Esophagus muscularis mucosa (tissue), 4 donors: Measurements from ENCODE around the gene IGFBP5. TPM values are rescaled to one million over a fixed set of nuclear protein-coding genes. Genes with fewer than 3 reads are reported as not detected.

Source experiments
- DNase-seq: peaks from one replicate; pipeline ENCODE4 v3.0.0-alpha.2; 2017; ENCODE audit errors: extremely low spot score
- H3K27ac ChIP-seq, 4 donors: fragments of 200-600 bp; sonication (generic); replicated peaks in 1 of 4; 1 replicate in 3 of 4; 2 replicates in 1 of 4; pipeline ENCODE4 v1.5.1; 2016 to 2019; ENCODE audit warnings: mild to moderate bottlenecking in 1 of 4
- H3K27me3 ChIP-seq, 4 donors: fragments of 200-600 bp; sonication (generic); one replicate each; pipeline versions ENCODE4 v1.5.1 to v1.6.0; 2016 to 2019
- H3K36me3 ChIP-seq, 4 donors: fragments of 200-600 bp; sonication (generic); one replicate each; pipeline ENCODE4 v1.5.1; 2016 to 2019
- H3K4me1 ChIP-seq, 4 donors: fragments of 200-600 bp; sonication (generic); one replicate each; pipeline ENCODE4 v1.5.1; 2016 to 2019
- H3K4me3 ChIP-seq, 4 donors: fragments of 200-600 bp; sonication (generic); 1 replicate in 2 of 4; 2 replicates in 2 of 4; pipeline ENCODE4 v1.5.1; 2016 to 2019; ENCODE audit warnings: mild to moderate bottlenecking in 4 of 4, moderate library complexity in 1 of 4
- H3K9me3 ChIP-seq, 4 donors: fragments of 200-600 bp; sonication (generic); 1 replicate in 3 of 4; 2 replicates in 1 of 4; pipeline ENCODE4 v1.5.1; 2016 to 2019
- CTCF ChIP-seq, 3 experiments: fragments of 200-600 bp in 2 of 3; fragments of 450-650 bp in 1 of 3; sonication (generic) in 2 of 3; IDR thresholded peaks; one replicate each; pipeline ENCODE4 v1.5.1; 2017 to 2019; ENCODE audit warnings: antibody characterized with exemption in 3 of 3, mild to moderate bottlenecking in 2 of 3, moderate library complexity in 1 of 3
- EP300 ChIP-seq: sonication (generic); formaldehyde crosslinking; IDR thresholded peaks from one replicate; pipeline ENCODE4 v1.6.1; 2017; ENCODE audit warnings: antibody characterized with exemption
- POLR2A ChIP-seq: fragments of 450-650 bp; IDR thresholded peaks from one replicate; pipeline ENCODE4 v1.6.1; 2017; ENCODE audit warnings: antibody characterized with exemption, moderate library complexity, mild to moderate bottlenecking, low read depth
- POLR2AphosphoS5 ChIP-seq, 2 donors: sonication (generic); formaldehyde crosslinking; IDR thresholded peaks; one replicate each; pipeline ENCODE4 v1.6.1; 2017; ENCODE audit warnings: antibody characterized with exemption in 2 of 2
- WGBS: methylation state at CpG from one replicate; pipeline ENCODE4 v1.1.5; 2018; 5-methylcytosine and 5-hydroxymethylcytosine counted together
- intact Hi-C: fragments of 100-400 bp; cut with DNase I; formaldehyde crosslinking; loops from one replicate; pipeline ENCODE4 v1.15.1; 2023
- total RNA-seq, 4 donors: library from RNA; depleted of rRNA; stranded (reverse); fragments of >200 nt; gene quantifications; one replicate each; pipeline versions ENCODE4 v1.1.0 to v1.2.1, GENCODE V29; 2016

The IGFBP5 gene
- total RNA-seq, 4 donors from 2014 or later: 547 to 1,471 (median 705) TPM

- no peaks in the 10 kb centered on the region for H3K27me3 ChIP-seq
- intact Hi-C loops: no loop called here
- 85% methylated on average over 3 of the region's 3 CpGs for WGBS
Measured at GRCh38 chr2:216714376-216714775, 19.0 kb upstream of the IGFBP5 start.

DNA sequence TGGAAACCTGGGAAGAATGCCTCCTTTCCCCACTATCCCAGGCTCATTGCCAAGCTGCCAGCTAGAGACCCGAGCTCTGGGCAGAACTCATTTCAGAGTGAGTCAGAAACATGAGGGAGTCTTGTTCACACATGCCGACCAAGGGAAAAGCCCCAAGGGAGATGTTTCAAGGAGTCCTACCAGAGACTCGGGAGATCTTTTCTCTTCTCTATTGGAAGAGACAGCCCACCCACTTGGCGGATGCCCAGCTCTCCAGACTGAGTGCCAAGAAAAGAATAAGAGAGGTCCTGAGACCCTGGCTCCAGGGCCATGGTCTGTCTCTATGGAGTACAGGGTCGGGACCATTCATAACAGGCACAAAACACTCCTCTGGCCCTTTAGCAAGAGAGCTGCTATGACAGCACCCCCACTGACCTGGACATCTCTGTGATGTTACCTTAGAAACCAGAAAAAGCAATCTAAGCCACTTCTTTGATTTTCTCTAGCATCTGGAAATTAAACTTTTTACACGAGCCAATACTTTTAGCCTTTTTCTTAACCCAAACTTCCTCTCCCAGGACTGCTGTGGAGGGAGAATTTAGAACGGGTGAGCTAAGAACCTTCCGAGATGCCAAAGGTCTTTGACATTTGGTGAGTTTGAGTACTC lies 18.5 kb upstream of the IGFBP5 start:
- peak overlapping the region in 3 of 4 donors; percentile 5 to 56 (median 44) for H3K27ac ChIP-seq
- peaks cover 10 to 64% (median 51%) of the 10 kb centered on the region in 4 donors for H3K4me1 ChIP-seq
- no peak overlapping the region for H3K4me3 ChIP-seq
- 52% methylated on average over 8 of the region's 8 CpGs for WGBS
- H3K27me3 ChIP-seq: no peaks in the 10 kb centered on the region
- TF ChIP-seq POLR2A (no peak), CTCF (IDR thresholded peaks at IDR 0.05) (no peak), EP300 (no peak), POLR2AphosphoS5 (IDR thresholded peaks at IDR 0.05) (no peak)
- intact Hi-C loops: no loop called here
- H3K36me3 ChIP-seq: no peaks in the 10 kb centered on the region
- no peak for DNase-seq
- no peaks in the 10 kb centered on the region for H3K9me3 ChIP-seq

More at GRCh38 chr2:216714376-216714775, 19.0 kb upstream of the IGFBP5 start:
- H3K4me1 ChIP-seq: peaks cover 10 to 64% (median 51%) of the 10 kb centered on the region in 4 donors
- H3K27ac ChIP-seq: peak overlapping the region; percentile 26 to 56 (median 40)
- H3K9me3 ChIP-seq: no peaks in the 10 kb centered on the region
- DNase-seq: no peak
- no peak for TF ChIP-seq POLR2A
- TF ChIP-seq POLR2AphosphoS5 (IDR thresholded peaks at IDR 0.05): no peak
- TF ChIP-seq EP300: no peak
- TF ChIP-seq CTCF (IDR thresholded peaks at IDR 0.05): no peak
- H3K4me3 ChIP-seq: no peak overlapping the region
- no peaks in the 10 kb centered on the region for H3K36me3 ChIP-seq

DNA sequence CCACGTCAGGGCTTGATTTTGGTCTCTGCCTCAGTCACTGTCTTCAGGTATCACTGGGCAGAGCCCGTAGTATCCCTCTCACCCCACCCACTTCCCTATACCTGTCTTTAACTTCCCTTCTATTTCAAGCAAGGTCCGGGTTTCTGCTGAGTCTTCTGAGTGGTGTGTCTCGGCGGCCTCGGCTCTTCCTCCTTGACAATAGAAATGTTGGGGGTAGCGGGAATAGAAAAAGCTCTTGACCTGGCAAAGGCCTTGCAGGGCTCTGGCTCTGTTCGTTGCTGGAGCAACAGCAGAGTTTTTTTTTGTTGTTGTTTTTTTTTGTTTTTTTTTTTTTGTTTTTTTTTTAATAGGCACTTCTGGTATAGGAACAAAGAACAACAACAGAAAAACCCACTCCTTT lies 16.0 kb upstream of the IGFBP5 start:
- DNase-seq: no peak
- Histone ChIP-seq H3K36me3 (no peaks in the 10 kb centered on the region), H3K9me3 (no peaks in the 10 kb centered on the region), H3K4me1 (peaks cover 10 to 47% (median 40%) of the 10 kb centered on the region in 4 donors), H3K27me3 (no peaks in the 10 kb centered on the region), H3K4me3 (no peak overlapping the region), H3K27ac (peak overlapping the region; percentile 68 to 77 (median 72))
- intact Hi-C loops: no loop called here
- TF ChIP-seq POLR2A (no peak), CTCF (IDR thresholded peaks at IDR 0.05) (no peak), EP300 (no peak), POLR2AphosphoS5 (IDR thresholded peaks at IDR 0.05) (no peak)
- 62% methylated on average over 8 of the region's 8 CpGs for WGBS

GRCh38 chr2:216710551-216711301 lies 15.4 kb upstream of the IGFBP5 start:
- peak overlapping the region; percentile 68 to 77 (median 72) for H3K27ac ChIP-seq

GRCh38 chr2:216702756-216703155 lies 7.4 kb upstream of the IGFBP5 start:
- Histone ChIP-seq H3K36me3 (no peaks in the 10 kb centered on the region), H3K4me1 (peaks cover 16 to 36% (median 34%) of the 10 kb centered on the region in 4 donors), H3K9me3 (no peaks in the 10 kb centered on the region), H3K4me3 (no peak overlapping the region), H3K27ac (no peak overlapping the region), H3K27me3 (no peaks in the 10 kb centered on the region)
- DNase-seq: no peak
- 100% methylated on average over 1 of the region's 1 CpG for WGBS
- TF ChIP-seq CTCF (IDR thresholded peaks at IDR 0.05) (no peak), POLR2AphosphoS5 (IDR thresholded peaks at IDR 0.05) (no peak)
- intact Hi-C loops: loop anchor here (10.0 kb wide), 1 partner anchor 942 kb away; no protein-coding TSS in a partner anchor

More at GRCh38 chr2:216710551-216711301, 15.4 kb upstream of the IGFBP5 start:
- Histone ChIP-seq H3K9me3 (no peaks in the 10 kb centered on the region), H3K4me1 (peaks cover 10 to 41% (median 39%) of the 10 kb centered on the region in 4 donors), H3K36me3 (no peaks in the 10 kb centered on the region), H3K27me3 (no peaks in the 10 kb centered on the region), H3K4me3 (peak overlapping the region in 1 of 4 donors; percentile 20)
- no peak for DNase-seq
- TF ChIP-seq POLR2A (no peak), POLR2AphosphoS5 (IDR thresholded peaks at IDR 0.05) (peak; percentile 17 to 20)
- WGBS: 48% methylated on average over 10 of the region's 11 CpGs
- intact Hi-C loops: no loop called here
